Glomerular endothelial cell (primary cell): ENCODE data around the gene SARNP. TPM values are rescaled to one million over a fixed set of nuclear protein-coding genes. Genes with fewer than 3 reads are reported as not detected.

Experiments used
- DNase-seq: peaks from one replicate; pipeline ENCODE4 v3.0.0-alpha.2; 2011; ENCODE audit warnings: low read depth, low spot score; ENCODE audit errors: extremely low read depth
- total RNA-seq: library from RNA; depleted of rRNA; stranded (reverse); fragments of >200 nt; gene quantifications from 2 replicates; pipeline ENCODE4 v1.2.3, GENCODE V29; 2015

The SARNP gene
- total RNA-seq, 1 donor from 2014 or later, result 94.4 TPM

DNA sequence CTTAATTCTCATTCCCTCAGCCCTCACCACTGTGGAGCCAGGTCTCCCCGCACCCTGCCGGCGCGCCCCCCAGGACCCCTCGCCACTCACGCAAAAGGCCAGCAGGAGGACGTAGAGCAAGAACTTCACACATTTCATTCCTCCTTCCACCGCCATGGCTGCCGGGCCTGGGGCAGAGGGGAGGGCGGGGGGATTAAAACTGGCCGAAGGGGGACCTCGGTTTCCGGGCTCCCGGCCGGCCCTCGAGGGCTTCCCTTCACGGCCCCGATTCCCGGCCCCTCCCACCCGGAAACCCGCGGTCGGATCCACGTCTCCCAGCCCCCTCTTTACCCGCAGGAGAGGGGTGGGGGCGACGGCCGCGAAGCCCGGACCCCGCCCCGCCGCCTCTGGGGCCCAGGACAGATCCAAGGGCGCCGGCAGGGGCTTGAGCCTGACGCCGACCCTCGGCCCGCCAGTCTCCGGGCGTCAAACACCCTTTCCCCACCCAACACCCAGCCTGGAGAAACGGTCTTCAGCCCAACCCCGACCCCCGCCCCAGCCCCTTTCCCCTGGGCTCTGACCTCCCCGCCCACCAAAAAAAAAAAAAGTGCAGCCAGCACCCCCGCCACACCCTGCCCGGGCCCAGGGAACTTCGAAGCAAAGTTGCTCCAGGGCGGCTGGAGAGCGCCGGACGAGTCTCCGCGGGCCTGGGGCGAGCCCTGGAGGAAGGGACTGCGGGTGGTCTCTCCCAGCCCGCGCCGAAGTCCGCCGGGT, 89.2 kb downstream of the SARNP start:
- no peak for DNase-seq

DNA sequence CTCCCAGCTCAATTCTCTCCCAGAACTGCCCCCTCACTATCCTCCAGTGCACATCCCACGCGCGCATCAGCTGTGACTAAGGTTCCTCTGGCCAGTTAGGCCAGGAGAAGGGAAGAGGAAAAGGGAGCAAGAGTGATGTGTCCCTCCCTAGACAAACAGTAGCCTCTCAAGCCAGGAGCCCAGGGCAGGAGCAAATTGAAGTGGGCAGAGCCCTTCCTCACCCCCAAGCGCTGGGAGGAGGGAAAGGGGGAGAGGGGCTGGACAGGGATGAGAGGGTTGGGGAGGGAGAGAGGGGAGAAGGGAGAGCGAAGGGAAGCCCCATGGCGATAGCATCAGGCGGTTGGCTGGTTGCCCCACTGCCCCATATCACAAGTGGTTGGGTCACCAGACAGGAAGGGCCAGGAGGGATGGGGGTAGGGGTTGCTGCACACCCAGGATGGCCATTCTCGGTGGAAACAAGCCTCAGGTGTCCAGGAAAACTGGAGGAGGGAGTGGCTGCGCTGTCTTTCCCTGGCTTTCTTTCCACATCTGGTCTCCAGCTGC, 89.8 kb downstream of the SARNP start:
- no peak for DNase-seq

DNA sequence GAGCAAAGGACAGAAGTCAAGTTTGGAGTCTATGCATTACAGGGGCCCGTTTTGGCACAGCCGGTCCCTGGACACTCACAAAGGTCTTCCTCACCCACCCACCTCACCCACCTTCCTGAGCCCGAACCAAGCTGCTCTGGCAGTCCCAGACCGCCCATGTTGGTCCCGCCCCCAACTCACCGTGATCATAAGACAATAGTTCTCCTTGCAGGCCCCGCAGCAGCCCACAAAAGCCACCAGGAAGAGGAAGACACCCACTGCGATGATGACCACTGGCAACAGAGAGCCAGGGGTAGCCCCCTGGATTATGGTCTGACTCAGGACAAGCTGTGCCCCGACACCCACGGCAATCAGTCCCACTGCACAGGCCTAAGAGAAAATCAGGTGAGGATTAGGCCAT, 90.6 kb downstream of the SARNP start:
- DNase-seq, result no peak

DNA sequence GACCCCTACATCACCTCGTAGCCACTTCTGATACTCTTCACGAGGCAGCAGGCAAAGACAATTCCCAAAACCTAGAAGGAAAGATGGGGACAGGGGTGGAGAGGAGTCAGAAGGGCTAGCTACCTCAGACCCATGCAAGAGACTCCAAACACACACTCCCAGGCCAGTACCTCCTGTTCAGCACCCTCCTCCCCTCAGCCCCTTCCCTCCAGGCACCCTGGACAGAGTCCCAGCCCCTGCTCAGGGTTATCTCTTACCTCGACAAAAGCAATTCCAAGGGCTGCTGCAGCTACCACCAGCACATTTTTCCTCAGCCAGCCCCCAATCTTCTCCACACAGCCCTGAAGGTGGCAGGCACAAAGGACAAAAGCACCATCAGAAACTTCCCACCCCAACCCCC, 92.0 kb downstream of the SARNP start:
- no peak for DNase-seq

DNA sequence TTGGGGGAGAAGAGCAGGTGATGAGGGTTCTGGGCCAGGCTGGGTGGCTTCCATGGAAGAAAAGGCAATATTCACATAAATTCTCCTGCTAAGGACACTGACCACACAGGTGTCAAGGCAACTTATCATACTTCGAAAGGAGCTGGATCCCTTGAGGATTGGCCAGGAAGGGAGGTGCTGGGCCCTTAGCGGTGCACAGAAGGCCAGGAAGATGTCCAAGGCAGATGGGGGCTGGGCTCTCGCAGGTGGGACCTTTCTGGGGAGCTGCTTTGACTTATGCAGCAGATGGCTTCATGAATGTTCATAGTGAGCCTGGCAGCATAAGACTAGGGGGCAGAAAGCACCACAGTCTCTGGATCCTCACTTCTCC, 92.6 kb downstream of the SARNP start:
- no peak for DNase-seq

DNA sequence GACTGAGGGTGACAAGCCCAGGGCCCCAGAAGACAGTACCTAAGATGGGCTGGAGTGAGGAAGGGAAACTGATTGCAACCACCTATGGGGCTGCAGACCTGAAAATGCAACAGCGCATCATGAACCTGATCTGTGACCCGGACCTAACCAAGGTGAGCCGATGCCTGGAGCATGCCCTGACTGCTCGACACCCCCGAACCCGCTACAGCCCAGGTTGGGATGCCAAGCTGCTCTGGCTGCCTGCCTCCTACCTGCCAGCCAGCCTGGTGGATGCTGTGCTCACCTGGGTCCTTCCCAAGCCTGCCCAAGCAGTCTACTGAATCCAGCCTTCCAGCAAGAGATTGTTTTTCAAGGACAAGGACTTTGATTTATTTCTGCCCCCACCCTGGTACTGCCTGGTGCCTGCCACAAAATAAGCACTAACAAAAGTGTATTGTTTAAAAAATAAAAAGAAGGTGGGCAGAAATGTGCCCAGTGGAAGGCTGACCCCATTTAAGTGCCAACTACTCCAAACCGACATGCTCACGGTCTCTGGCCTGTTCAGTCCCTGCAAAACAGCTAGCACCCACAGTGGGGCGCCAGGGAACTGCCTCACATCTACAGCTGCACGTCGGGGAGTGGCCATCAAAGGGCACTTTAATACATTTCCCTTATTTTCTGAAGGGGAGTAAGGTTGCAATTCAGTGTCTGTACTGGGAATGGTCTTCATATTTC, 93.1 kb downstream of the SARNP start:
- no peak for DNase-seq

DNA sequence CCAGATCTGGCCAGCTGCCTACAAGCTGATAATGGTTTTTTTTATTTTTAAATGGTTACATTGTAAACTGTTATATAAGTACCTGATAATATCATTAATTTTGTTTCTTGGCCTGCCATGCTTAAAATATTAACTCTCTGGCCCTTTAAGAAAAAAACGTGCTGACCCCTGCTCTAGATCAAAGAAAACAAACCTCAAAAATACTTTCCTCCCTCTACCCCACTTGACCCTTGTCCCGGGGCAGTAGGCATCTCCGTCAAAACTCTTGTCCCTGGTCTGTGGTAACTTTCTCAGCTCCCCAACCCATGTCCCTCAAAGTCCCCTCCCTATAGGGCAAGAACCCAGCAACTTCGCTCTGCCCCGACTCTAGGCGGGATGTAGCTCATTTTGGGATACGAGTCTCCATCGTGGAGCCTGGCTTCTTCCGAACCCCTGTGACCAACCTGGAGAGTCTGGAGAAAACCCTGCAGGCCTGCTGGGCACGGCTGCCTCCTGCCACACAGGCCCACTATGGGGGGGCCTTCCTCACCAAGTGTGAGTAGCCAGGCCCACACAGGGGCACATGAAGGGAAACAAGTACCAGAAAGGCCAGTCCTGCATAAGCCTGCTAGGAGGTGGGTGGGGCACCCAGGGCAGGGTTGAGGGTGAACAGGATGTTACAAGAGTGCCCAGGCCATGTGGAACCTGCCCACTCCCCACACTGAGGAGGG, 93.9 kb downstream of the SARNP start:
- DNase-seq, result no peak

DNA sequence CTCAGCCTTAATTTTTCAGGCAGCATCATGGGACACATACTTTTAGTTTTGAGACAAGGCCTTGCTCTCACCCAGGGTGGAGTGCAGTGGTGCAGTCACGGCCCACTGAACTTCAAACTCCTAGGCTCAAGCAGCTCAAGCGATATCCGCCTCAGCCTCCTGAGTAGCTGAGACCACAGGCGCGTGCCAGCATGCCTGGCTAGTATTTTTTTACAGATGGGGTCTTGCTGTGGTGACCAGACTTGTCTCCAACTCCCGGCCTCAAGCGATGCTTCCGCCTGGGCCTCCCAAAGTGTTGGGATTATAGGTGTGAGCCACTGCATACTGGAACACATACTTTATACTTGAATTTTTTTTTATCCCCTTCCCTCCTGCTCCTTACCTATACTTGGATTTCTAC, 94.6 kb downstream of the SARNP start:
- no peak for DNase-seq

DNA sequence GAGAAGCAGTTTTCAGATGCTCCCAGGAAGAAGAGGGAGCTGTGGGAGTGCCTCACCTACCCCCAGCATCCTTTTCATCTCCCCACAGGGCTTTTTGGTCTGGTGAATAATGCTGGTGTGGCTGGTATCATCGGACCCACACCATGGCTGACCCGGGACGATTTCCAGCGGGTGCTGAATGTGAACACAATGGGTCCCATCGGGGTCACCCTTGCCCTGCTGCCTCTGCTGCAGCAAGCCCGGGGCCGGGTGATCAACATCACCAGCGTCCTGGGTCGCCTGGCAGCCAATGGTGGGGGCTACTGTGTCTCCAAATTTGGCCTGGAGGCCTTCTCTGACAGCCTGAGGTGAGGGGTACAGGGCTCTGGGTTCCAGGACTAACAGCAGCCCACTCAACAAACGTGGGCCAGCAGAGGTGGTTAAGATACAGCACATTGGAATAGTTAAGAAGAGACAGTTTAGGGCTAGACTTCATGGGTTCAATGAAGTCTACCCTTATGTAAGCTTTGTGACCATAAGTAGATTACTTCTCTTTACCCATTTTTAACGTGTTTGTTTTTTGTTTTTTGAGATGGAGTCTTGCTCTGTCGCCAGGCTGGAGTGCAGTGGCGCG, 95.8 kb downstream of the SARNP start:
- DNase-seq, result no peak

DNA sequence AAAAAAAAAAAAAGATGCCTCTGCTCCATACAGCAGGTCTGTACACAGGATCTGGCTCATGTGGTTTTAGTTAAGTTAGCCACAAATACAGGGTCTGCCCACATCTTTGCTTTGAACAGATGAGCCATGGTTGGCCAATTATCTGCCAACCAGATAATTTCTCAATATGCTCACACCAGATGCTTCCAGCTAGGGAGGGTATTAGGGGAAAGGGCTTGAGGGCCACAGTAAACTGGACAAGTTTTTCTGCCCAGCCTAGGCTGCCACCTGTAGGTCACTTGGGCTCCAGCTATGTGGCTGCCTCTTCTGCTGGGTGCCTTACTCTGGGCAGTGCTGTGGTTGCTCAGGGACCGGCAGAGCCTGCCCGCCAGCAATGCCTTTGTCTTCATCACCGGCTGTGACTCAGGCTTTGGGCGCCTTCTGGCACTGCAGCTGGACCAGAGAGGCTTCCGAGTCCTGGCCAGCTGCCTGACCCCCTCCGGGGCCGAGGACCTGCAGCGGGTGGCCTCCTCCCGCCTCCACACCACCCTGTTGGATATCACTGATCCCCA, 96.6 kb downstream of the SARNP start:
- no peak for DNase-seq

DNA sequence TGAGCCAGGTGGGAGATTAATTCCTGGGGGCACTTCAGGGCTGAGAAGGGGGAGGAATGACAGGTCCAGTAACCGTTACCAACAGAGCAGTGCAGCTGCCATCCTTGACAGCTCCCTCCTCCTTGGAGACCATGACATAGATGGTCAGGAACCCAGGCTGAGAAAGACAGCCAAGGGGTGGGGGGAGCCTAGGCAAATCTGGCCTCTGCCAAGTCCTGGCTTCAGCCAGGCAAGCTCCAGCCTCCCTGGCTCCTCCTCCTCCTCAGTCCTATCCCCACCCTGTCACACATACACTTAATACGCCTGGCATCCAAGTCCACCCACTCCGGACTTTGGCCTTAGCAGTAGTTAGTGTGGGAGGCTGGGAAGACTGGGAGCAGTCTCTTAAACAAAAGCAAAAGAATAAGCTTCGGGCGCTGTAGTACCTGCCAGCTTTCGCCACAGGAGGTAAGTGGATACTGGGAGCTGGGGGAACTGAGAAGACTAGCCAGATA, 97.4 kb downstream of the SARNP start, which contains the start of gene RDH5:
RDH5 (plus strand) TSS at position 323 of the 494 bp plus-strand sequence. CDS start 792 bp downstream, outside the sequence.
- no peak for DNase-seq

DNA sequence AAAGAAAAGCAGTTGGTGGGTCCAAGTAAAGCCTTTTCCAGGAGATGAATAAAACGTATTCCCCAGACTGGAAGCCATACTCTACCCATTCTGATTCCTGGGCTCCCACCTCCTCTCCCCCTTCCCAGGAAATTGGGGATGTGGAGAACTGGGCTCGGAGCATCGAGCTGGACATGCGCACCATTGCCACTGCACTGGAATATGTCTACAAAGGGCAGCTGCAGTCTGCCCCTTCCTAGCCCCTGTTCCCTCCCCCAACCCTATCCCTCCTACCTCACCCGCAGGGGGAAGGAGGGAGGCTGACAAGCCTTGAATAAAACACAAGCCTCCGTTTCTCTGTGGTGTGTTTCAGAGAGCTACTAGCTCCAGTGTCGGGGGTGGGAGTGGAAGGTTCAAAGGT, 98.2 kb downstream of the SARNP start:
- DNase-seq, result no peak

DNA sequence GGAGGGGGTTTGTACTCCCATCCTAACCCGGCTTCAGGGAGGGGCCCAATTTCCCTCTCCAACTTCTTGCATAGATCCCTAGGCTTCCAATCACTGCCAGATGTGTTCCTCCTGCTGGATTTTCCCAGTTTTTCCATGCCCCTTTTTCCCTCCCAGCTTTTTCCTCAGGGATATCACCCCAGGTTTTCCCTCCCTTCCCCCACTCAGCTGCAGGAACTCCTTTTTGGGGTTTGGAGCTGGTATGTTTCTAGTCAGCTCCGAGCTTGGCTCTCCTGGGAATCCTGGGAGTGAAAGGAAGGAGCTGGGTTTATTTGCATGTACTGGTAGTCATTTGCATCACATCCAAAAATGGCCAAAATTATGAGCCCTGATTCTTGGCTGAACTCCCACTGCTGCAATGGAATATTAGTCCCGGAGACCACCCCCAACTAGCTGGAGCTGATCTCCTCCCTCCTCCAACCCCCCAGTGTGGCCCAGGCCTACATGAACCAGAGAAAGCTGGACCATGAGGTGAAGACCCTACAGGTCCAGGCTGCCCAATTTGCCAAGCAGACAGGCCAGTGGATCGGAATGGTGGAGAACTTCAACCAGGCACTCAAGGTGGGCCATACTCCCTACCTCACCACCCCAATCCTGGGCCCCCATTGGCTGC, 98.8 kb downstream of the SARNP start:
- DNase-seq, result no peak

DNA sequence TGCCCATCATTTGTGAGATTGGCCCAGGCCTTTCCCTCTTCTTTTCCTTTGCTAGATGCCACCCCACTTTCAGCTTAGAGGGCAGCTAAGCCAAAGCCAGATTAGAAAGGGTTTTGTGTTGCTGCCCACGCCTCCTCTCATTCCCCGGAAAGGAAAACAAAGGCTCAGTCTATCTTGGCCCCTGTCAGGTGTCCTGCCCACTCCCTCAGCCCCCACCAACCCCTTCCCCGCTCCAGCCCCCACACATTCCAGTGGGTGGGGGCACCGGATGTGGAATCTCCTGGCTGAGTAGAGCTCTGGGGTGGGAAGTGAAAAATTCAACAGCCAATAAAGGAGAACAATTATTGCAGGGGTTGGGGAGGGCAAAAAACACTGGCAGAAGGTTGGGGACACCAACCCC, 99.5 kb downstream of the SARNP start:
- DNase-seq, result no peak

DNA sequence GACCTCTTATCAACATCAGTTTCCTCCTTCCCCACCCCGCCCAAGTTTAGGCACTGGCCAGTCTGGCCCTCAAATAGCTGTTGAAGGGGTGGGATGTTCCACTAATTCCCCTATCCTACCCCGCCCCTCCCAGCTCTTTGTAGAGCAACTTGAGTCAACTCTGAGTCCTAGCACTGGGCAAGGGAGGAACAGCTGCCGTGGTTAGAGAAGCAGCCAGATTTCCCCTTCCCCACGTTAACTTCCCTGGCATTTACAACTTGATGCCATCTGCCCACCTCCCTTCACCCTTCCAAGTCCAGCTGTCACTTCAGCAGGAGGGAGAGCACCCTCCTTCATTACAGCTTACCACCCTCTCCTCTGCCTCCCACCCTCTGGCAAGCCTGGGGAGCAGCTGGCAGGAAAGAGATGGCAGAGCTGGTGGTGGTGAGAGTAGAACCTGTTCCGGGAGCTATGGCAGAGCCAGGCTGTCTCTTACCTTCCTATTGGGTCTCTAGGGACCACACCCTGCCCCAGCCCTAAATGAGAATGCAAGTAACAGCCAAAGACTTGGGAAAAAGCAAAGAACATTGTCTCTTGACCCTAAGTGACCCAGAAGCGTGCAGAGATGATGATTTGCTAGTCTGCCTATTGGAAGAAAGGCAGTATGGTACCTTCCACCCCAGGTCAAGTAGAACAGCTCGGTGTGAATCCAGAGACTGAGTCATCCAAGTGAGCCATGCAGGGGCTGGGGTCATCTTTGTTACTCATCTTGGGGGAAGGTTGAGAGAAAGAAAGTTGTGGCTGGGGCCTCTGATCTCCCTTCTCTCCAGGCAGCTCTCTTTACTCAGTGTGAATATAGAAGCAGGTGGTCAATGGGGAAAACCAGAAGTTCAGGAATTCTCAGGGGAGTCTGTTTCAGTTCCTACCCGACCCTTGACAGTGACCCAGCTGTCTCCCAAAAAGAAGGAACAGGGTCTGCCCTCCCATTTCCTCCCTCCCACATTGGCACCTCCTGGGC, 100.2 kb downstream of the SARNP start:
- DNase-seq, result no peak

DNA sequence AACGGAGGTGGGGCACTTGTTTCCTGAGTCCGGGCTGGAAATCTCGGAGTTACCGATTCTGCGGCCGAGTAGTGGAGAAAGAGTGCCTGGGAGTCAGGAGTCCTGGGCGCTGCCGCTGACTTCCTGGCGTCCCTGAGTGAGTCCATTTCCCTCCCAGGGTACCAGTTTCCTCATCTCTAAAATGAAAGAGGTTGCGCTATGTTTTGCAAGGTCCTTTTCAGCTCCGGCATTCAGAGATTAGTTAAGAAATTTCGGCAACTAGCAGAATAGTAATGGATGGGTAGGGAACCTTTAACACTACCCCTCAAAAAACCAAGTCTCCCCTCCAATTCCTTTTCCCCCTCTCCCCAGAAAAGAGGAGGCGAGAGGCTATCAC, 101.0 kb downstream of the SARNP start:
- no peak for DNase-seq

DNA sequence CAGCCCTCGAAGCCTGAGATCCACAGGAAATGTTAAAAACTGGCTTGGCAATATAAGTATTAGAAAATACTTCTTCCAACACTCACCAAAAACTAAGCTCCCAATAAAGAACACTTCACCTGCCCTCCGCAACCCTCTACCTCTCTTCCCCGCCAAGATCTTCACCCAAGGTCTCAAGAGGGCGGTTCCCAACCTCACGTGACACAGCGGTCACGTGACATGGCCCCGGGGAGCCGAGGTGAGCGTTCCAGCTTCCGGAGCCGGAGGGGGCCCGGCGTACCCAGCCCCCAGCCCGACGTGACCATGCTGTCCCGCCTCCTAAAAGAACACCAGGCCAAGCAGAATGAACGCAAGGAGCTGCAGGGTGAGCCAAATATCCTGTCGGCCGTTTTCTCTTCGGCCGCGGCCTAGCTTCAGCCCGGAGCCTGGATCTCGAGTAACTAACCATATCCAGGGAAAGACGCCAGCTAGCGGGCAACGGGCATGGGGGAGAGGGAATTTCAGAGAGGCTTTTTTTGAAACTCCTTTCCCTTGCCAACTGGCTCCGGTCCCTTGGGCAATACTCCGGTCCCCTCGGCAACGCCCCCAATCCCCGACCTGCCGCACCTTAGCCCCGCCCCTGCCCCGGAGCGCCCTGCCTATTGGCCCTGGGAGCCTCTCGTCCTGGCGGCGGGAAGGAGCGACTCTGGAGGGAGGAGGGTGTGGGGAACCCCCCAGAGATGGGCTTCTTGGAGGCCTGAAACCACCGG, 101.5 kb downstream of the SARNP start, which contains the start of gene BLOC1S1:
BLOC1S1 (plus strand) TSS at position 214 of the 749 bp plus-strand sequence; CDS start at position 220, 6 bp downstream.
- DNase-seq, result no peak

DNA sequence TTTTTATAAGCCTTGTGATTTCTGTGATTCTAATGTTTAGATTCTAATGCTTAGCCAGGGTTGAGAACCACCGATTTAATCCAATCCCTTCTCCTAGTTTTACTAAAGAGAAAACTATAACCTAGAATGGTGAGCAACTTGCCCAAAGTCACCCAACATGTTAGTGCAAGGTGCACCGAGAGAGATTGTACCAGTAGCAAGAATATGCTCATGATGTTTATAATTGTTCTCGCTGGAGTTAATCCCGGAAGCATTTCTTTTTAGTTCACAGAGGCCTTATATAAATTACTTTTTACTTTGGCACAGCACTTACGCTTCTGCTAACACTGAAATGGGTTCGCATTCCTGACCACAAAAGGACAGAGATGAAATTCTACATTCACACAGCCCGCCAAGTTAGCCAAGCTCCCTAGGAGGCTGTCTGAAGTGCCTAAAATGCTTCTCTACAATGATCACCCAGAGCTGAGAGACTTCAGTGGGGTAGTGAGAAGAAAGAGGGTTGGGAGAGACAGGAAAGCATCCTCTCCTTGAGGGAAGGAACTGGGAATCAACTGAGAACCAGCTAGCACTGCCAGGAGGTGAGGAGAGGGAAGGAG, 102.3 kb downstream of the SARNP start:
- no peak for DNase-seq
